K562 (cell line): ENCODE results near the gene CCDC174. TPM values are rescaled to one million over a fixed set of nuclear protein-coding genes. Genes with fewer than 3 reads are reported as not detected.

Experiments
- ATF7 ChIP-seq: fragments of 450-650 bp; IDR thresholded peaks from 2 replicates; pipeline ENCODE4 v1.7.1; 2014; ENCODE audit warnings: mild to moderate bottlenecking, moderate library complexity
- CHD1 ChIP-seq: fragments of 200-600 bp; sonication (generic); IDR thresholded peaks from one replicate; pipeline ENCODE4 v1.6.1; 2012; ENCODE audit warnings: mild to moderate bottlenecking, moderate library complexity, low read length, inconsistent platforms
- CSDE1 ChIP-seq, 2 experiments: fragments of 450-650 bp; IDR thresholded peaks; 2 replicates each; pipeline ENCODE4 v1.6.1; 2016; ENCODE audit warnings: mild to moderate bottlenecking in 1 of 2
- EGR1 ChIP-seq: fragments of 450-650 bp; conservative IDR thresholded peaks from 2 replicates; pipeline ENCODE4 v1.6.1; 2017; ENCODE audit warnings: mild to moderate bottlenecking
- FOXM1 ChIP-seq, 2 experiments: fragments of 450-650 bp in 1 of 2; sonication (generic) in 1 of 2; formaldehyde crosslinking in 1 of 2; IDR thresholded peaks; 2 replicates each; pipeline versions ENCODE4 v1.6.1 to v1.9.0; 2017 to 2022; ENCODE audit warnings: low read depth in 2 of 2, mild to moderate bottlenecking in 2 of 2, missing genetic modification reagents in 1 of 2, moderate library complexity in 1 of 2
- FUS ChIP-seq: fragments of 200-400 bp; formaldehyde crosslinking; optimal IDR thresholded peaks from 2 replicates; pipeline ENCODE3; 2017; ENCODE audit warnings: low read depth, low read length
- GATA2 ChIP-seq: sonication (generic); formaldehyde crosslinking; IDR thresholded peaks from 2 replicates; pipeline ENCODE4 v1.4.0; 2020; ENCODE audit warnings: mild to moderate bottlenecking, missing genetic modification reagents
- IRF2 ChIP-seq: sonication (generic); formaldehyde crosslinking; IDR thresholded peaks from 2 replicates; pipeline ENCODE4 v1.8.1; 2022; ENCODE audit warnings: mild to moderate bottlenecking, missing genetic modification reagents
- MEF2D ChIP-seq: conservative IDR thresholded peaks from 2 replicates; pipeline ENCODE4 v1.6.1; 2016; ENCODE audit warnings: low read depth, missing genetic modification characterization, missing compliant biosample characterization
- NFE2 ChIP-seq: IDR thresholded peaks from 2 replicates; pipeline ENCODE4 v1.6.1; 2014; ENCODE audit warnings: antibody characterized with exemption, low read depth
- NR2C2 ChIP-seq, 2 experiments: fragments of 200-800 bp in 1 of 2; sonication (Bioruptor generic) in 1 of 2; sonication (generic) in 1 of 2; formaldehyde crosslinking in 1 of 2; IDR thresholded peaks; 2 replicates each; pipeline versions ENCODE4 v1.6.1 to v1.8.0; 2016 to 2022; ENCODE audit warnings: mild to moderate bottlenecking in 1 of 2, missing compliant biosample characterization in 1 of 2, missing genetic modification characterization in 1 of 2, missing genetic modification reagents in 1 of 2
- PRMT5 ChIP-seq: sonication (generic); formaldehyde crosslinking; IDR thresholded peaks from 2 replicates; pipeline ENCODE4 v1.5.0; 2020; ENCODE audit warnings: missing genetic modification reagents
- RBM14 ChIP-seq: fragments of 200-400 bp; formaldehyde crosslinking; IDR thresholded peaks from 2 replicates; pipeline ENCODE4 v1.6.1; 2018; ENCODE audit warnings: low read depth, mild to moderate bottlenecking, low read length, moderate library complexity, borderline replicate concordance; ENCODE audit not compliant: insufficient read depth
- SUPT5H ChIP-seq: fragments of 450-650 bp; IDR thresholded peaks from 2 replicates; pipeline ENCODE4 v1.6.1; 2016
- TCFL5 ChIP-seq: fragments of 250-450 bp; sonication (Bioruptor Pico); conservative IDR thresholded peaks from 2 replicates; pipeline ENCODE4 v1.6.1; 2021; ENCODE audit warnings: mild to moderate bottlenecking, moderate library complexity, matching md5 sums
- ZBTB1 ChIP-seq: sonication (generic); formaldehyde crosslinking; IDR thresholded peaks from 2 replicates; pipeline ENCODE4 v1.8.1; 2023; ENCODE audit warnings: missing genetic modification reagents, low read depth, mild to moderate bottlenecking, borderline replicate concordance
- ZNF197 ChIP-seq: fragments of 200-800 bp; sonication (Bioruptor generic); IDR thresholded peaks from 2 replicates; pipeline ENCODE4 v1.6.1; 2016; ENCODE audit warnings: low read depth, missing genetic modification characterization, missing compliant biosample characterization
- ZNF274 ChIP-seq: IDR thresholded peaks from 2 replicates; pipeline ENCODE4 v1.6.1; 2011; ENCODE audit warnings: low read depth, mild to moderate bottlenecking, low read length, moderate library complexity, borderline replicate concordance
- ZNF354B ChIP-seq: fragments of 250-450 bp; sonication (Bioruptor Pico); IDR thresholded peaks from 2 replicates; pipeline ENCODE4 v1.4.0; 2020
- ZNF586 ChIP-seq: fragments of 450-650 bp; formaldehyde crosslinking; conservative IDR thresholded peaks from 2 replicates; pipeline ENCODE4 v1.4.0; 2020; ENCODE audit warnings: mild to moderate bottlenecking, moderate library complexity
- ZNF830 ChIP-seq: fragments of 250-450 bp; sonication (Bioruptor Pico); IDR thresholded peaks from 2 replicates; pipeline ENCODE4 v1.5.0; 2021; ENCODE audit warnings: mild to moderate bottlenecking
- polyA plus RNA-seq, 8 experiments: library from polyadenylated mRNA; depleted of rRNA in 4 of 8; stranded (reverse) in 5 of 8; unstranded in 3 of 8; fragments of >200 nt; fragmentation: Nextera tagmentation in 2 of 8; fragmentation: Illumina TruSeq in 1 of 8; extraction: Ambion mirVana in 2 of 8; extraction: Trizol in 1 of 8; gene quantifications; 2 replicates each; pipeline versions ENCODE4 v1.2.1 to v1.2.3, GENCODE V29; 2011 to 2014; ENCODE audit warnings: inconsistent platforms in 1 of 8, missing spikeins in 1 of 8
- total RNA-seq, 7 experiments: library from RNA; depleted of rRNA in 6 of 7; stranded (reverse); fragments of >200 nt in 6 of 7; fragmentation: Illumina TruSeq in 2 of 7; extraction: Trizol in 2 of 7; gene quantifications; 2 replicates each; pipeline versions ENCODE4 v1.2.1 to v1.2.3, GENCODE V29; 2011 to 2021; ENCODE audit warnings: low replicate concordance in 1 of 7
- TF ChIP-seq, protein P1 (sequence below), 2 experiments: fragments of 450-650 bp; IDR thresholded peaks; 2 replicates each; pipeline ENCODE4 v1.6.1; 2018; ENCODE audit warnings: mild to moderate bottlenecking in 2 of 2, low read depth in 1 of 2; ENCODE audit not compliant: partially characterized antibody in 2 of 2
- TF ChIP-seq, protein P2 (sequence below): fragments of 250-450 bp; sonication (Bioruptor Pico); IDR thresholded peaks from 2 replicates; pipeline ENCODE4 v1.9.0; 2021; ENCODE audit warnings: mild to moderate bottlenecking
- TF ChIP-seq, protein P3 (sequence below): fragments of 450-650 bp; formaldehyde crosslinking; IDR thresholded peaks from 2 replicates; pipeline ENCODE4 v1.4.0; 2022; ENCODE audit warnings: mild to moderate bottlenecking, moderate library complexity

CCDC174 gene
- total and polyA plus RNA-seq, 9 of the 15 experiments (the other 6 are each of a cell fraction or from before 2014, with no cell fraction given): 7.4 to 41.0 (median 28.5) TPM

DNA sequence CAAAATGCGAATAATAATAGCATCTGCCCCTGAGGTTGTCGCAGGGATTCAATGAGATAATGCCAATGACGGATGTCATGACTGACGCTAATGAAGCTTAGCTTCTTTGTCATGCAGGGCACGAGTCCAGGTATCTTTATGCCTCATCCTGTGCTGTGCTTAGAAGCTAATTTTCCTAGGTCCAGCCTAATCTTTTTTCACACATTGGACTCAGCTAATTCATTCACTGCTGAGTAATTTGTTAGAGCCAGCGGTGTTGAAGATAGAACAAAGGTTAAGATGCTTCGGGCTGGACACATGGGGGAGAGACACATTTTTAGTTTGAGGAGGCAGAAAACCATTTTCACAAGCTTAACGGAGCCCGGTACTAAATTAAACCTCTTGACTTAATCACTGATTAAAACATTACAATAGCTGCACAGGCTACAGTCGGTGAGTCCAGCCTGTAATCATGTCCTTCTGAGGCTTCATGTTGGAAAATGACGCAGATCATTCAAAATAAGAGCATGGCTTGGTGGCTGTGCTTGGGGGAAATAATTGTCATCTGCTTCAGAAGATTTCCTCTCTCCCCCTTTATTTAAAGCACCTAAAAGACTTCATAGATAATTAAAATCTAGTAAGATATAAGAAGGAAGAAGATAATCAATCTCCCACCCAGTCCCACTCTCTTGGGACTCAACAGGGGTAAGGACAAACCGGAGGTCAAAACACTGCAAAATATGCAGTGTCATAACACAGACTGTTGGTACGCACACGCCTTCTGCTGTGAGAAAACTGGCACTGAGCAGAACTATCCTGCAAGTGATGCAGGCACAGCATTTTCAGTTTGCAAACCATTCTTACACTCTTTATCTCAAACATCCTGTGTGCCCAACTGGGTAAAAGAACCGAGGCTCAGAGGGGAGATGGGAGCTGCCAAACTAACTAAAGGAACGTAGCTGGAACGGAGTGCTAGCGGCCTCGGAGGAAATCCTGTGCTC lies 3.3 kb upstream of the CCDC174 start (continued):
- TF ChIP-seq, protein P1, sequence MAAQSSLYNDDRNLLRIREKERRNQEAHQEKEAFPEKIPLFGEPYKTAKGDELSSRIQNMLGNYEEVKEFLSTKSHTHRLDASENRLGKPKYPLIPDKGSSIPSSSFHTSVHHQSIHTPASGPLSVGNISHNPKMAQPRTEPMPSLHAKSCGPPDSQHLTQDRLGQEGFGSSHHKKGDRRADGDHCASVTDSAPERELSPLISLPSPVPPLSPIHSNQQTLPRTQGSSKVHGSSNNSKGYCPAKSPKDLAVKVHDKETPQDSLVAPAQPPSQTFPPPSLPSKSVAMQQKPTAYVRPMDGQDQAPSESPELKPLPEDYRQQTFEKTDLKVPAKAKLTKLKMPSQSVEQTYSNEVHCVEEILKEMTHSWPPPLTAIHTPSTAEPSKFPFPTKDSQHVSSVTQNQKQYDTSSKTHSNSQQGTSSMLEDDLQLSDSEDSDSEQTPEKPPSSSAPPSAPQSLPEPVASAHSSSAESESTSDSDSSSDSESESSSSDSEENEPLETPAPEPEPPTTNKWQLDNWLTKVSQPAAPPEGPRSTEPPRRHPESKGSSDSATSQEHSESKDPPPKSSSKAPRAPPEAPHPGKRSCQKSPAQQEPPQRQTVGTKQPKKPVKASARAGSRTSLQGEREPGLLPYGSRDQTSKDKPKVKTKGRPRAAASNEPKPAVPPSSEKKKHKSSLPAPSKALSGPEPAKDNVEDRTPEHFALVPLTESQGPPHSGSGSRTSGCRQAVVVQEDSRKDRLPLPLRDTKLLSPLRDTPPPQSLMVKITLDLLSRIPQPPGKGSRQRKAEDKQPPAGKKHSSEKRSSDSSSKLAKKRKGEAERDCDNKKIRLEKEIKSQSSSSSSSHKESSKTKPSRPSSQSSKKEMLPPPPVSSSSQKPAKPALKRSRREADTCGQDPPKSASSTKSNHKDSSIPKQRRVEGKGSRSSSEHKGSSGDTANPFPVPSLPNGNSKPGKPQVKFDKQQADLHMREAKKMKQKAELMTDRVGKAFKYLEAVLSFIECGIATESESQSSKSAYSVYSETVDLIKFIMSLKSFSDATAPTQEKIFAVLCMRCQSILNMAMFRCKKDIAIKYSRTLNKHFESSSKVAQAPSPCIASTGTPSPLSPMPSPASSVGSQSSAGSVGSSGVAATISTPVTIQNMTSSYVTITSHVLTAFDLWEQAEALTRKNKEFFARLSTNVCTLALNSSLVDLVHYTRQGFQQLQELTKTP (IDR thresholded peaks at IDR 0.05; ENCODE audit: low read depth in 1 of 2, partially characterized antibody in 2 of 2): no peak
- TF ChIP-seq CHD1 (no peak), FUS (no peak), ZNF354B (CRISPR knock-in tag) (no peak), TCFL5 (CRISPR knock-in tag) (no peak), ZNF197 (no peak), FOXM1 (IDR thresholded peaks at IDR 0.05; ENCODE audit: low read depth) (no peak), FOXM1 (CRISPR knock-in tag; IDR thresholded peaks at IDR 0.05; ENCODE audit: low read depth) (no peak), ZNF830 (CRISPR knock-in tag) (no peak), ZNF274 (no peak), MEF2D (tag) (no peak), ATF7 (no peak), EGR1 (no peak), GATA2 (CRISPR knock-in tag) (no peak), RBM14 (no peak), IRF2 (CRISPR knock-in tag) (no peak), SUPT5H (no peak), CSDE1 (IDR thresholded peaks at IDR 0.05) (no peak), PRMT5 (CRISPR knock-in tag) (no peak), ZBTB1 (CRISPR knock-in tag) (no peak), NFE2 (peak; percentile 85), ZNF586 (CRISPR knock-in tag) (no peak), NR2C2 (CRISPR knock-in tag; IDR thresholded peaks at IDR 0.05) (no peak), NR2C2 (tag; IDR thresholded peaks at IDR 0.05) (peak; percentile 50)
- TF ChIP-seq, protein P2, sequence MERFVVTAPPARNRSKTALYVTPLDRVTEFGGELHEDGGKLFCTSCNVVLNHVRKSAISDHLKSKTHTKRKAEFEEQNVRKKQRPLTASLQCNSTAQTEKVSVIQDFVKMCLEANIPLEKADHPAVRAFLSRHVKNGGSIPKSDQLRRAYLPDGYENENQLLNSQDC: no peak
- TF ChIP-seq, protein P3, sequence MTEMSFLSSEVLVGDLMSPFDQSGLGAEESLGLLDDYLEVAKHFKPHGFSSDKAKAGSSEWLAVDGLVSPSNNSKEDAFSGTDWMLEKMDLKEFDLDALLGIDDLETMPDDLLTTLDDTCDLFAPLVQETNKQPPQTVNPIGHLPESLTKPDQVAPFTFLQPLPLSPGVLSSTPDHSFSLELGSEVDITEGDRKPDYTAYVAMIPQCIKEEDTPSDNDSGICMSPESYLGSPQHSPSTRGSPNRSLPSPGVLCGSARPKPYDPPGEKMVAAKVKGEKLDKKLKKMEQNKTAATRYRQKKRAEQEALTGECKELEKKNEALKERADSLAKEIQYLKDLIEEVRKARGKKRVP: no peak
